22Rv1 (cell line): ENCODE measurements around the gene C5AR1.
A peak's percentile ranks its signal among the peaks of the same experiment; 100 is the strongest.
"Not testable (repeated sequence)": the region's sequence is repeated elsewhere in the genome, so short reads cannot be mapped to it uniquely, and the experiment has no call there.

Experiments
- H3K27ac ChIP-seq: fragments of 450-650 bp; 2 replicates; pipeline ENCODE4 v1.5.1; 2017
- CTCF ChIP-seq: fragments of 450-650 bp; IDR thresholded peaks from 2 replicates; pipeline ENCODE4 v1.5.1; 2017; ENCODE audit warnings: mild to moderate bottlenecking
- ZFX ChIP-seq: fragments of 450-650 bp; IDR thresholded peaks from 2 replicates; pipeline ENCODE4 v1.6.1; 2017; ENCODE audit warnings: antibody characterized with exemption, borderline replicate concordance

C5AR1 gene

GRCh38 chr19:47357788-47358680, 48.4 kb downstream of the C5AR1 start:
- H3K27ac ChIP-seq = no peak overlapping the region
- TF ChIP-seq CTCF = peak; percentile 32
- no peak for TF ChIP-seq ZFX

- TF ChIP-seq CTCF (no peak), ZFX (no peak)
- H3K27ac ChIP-seq = no peak overlapping the region
Observed at GRCh38 chr19:47358936-47359335, 49.3 kb downstream of the C5AR1 start.

DNA sequence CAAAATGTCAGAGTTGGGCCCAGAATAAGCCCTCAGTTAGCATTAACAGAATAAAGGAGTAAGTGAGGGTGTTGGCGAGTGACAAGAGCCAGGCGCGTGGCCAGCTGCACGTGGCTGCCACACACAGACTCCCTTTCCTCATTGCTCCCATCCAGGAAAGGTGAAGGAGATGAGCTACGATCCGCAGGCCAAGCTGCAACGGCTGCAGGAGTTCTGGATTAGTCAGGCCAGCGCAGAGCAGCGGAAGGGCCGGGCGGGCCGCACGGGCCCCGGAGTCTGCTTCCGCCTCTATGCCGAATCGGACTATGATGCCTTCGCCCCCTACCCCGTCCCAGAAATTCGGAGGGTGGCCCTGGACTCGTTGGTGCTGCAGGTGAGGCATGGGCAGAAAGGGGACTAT, 52.7 kb downstream of the C5AR1 start:
- TF ChIP-seq CTCF = no peak
- TF ChIP-seq ZFX = no peak
- no peak overlapping the region for H3K27ac ChIP-seq

GRCh38 chr19:47363758-47364531, 54.3 kb downstream of the C5AR1 start:
- H3K27ac ChIP-seq = no peak overlapping the region

GRCh38 chr19:47365455-47365854, 55.8 kb downstream of the C5AR1 start:
- H3K27ac ChIP-seq = not testable (repeated sequence)

More at GRCh38 chr19:47363758-47364531, 54.3 kb downstream of the C5AR1 start:
- no peak for TF ChIP-seq ZFX

DNA sequence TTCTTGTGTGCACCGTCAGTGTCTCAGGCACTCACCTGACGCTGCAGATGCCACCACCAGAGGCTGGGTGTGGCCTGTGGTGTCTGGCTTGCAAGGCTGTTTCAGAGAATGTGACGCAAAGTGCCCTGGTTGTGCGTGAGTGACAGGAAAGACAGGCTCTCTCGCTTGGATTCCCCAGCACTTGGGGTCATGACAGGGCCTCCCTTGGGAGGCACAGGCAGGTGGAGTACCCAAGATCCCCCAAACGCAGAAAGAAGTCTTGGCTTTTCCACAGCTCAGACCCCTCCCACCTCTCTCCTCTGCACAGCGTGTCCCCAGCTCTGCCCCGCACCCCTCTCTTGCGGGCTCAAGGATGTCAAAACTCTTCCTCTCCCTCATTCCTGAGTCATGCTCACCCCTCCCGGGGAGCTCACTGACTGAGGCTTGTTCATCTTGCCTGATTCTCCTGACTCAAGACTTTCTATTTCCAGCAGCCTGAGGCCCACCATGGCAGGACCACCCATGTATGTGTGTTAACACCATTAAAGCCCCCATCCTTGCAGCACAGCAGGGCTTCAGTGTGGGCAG, 60.5 kb downstream of the C5AR1 start:
- H3K27ac ChIP-seq = no peak overlapping the region
- TF ChIP-seq ZFX (no peak), CTCF (no peak)

DNA sequence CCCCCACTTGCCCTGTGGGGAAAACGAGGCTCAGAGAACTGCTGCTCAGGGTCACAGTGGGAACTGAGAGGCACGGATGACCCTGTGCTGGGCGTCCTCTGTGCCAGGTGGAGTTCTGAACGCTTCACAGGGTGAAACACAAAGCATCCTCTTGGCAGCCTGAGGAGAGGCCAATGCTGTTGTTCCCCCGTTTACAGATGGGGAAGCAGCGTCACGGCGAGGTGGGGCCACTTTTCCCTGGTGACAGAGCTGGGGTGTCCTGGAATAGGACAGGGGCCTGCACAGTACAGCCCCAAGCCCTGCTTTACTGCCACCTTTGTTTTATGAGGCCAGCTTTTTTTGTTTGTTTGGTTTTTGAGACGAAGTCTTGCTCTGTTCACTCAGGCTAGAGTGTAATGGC, 61.6 kb downstream of the C5AR1 start:
- no peak overlapping the region for H3K27ac ChIP-seq
- TF ChIP-seq ZFX = no peak
- TF ChIP-seq CTCF = no peak
